Glutamatergic neuron (in vitro differentiated cells): Measurements from ENCODE around the gene NAB2. TPM values are rescaled to one million over a fixed set of nuclear protein-coding genes. Genes with fewer than 3 reads are reported as not detected.

Experiments used
- DNase-seq: peaks from one replicate; pipeline ENCODE4 v3.0.0; 2022
- H3K27ac Mint-ChIP-seq: one replicate; pipeline ENCODE4 v1.8.0; 2020; ENCODE audit warnings: mild to moderate bottlenecking, mixed read lengths, inconsistent platforms; ENCODE audit not compliant: unreplicated experiment
- H3K27me3 Mint-ChIP-seq: one replicate; pipeline ENCODE4 v1.8.0; 2020; ENCODE audit warnings: mild to moderate bottlenecking, moderate library complexity, mixed read lengths, inconsistent platforms; ENCODE audit not compliant: unreplicated experiment
- H3K36me3 Mint-ChIP-seq: one replicate; pipeline ENCODE4 v1.8.0; 2020; ENCODE audit warnings: mild to moderate bottlenecking, mixed read lengths, inconsistent platforms; ENCODE audit not compliant: unreplicated experiment
- H3K4me1 Mint-ChIP-seq: one replicate; pipeline ENCODE4 v1.8.0; 2020; ENCODE audit warnings: mild to moderate bottlenecking, low read depth, mixed read lengths, inconsistent platforms; ENCODE audit not compliant: unreplicated experiment
- H3K4me3 Mint-ChIP-seq: one replicate; pipeline ENCODE4 v1.8.0; 2020; ENCODE audit warnings: mild to moderate bottlenecking, mixed read lengths, inconsistent platforms; ENCODE audit not compliant: unreplicated experiment
- H3K9me3 Mint-ChIP-seq: one replicate; pipeline ENCODE4 v1.8.0; 2020; ENCODE audit warnings: mild to moderate bottlenecking, moderate library complexity, mixed read lengths, inconsistent platforms; ENCODE audit not compliant: unreplicated experiment
- total RNA-seq: library from RNA; stranded (reverse); fragmentation: NEBNext Ultra II Directional; extraction: Animal tissue kit (Norgen Biotek cat#: 25700); gene quantifications from one replicate; pipeline ENCODE4 v1.2.1, GENCODE V29; 2021; ENCODE audit not compliant: unreplicated experiment
- TF ChIP-seq, protein P1 (sequence below): fragments of 200-600 bp; sonication (generic); IDR thresholded peaks from one replicate; pipeline ENCODE4 v1.5.0; 2021; ENCODE audit not compliant: partially characterized antibody, unreplicated experiment

Gene NAB2
- total RNA-seq, 1 donor from 2014 or later: 20.0 TPM

DNA sequence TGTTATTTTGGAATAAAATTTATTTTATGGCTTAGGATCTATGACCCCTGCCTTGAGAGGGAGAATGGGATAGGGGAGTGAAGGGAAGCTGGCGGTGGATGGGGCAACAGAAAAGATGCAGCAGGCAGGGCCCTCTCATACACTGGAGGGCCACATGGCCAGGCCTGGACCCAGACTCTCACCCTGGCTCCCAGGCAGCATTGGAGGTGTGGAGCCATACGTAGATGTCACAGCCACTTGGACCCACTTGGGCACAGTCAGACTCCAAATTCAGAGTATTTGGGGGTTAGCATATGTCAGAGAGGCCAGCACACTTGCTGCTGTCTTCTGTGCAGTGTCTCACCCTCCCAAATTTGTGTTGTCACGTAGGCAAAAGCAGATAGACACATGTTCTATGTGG lies 6.5 kb downstream of the NAB2 start:
- peaks cover 4% of the 10 kb centered on the region for H3K9me3 Mint-ChIP-seq
- H3K36me3 Mint-ChIP-seq: no peaks in the 10 kb centered on the region
- no peak for DNase-seq
- H3K27ac Mint-ChIP-seq: no peak overlapping the region
- peaks cover 24% of the 10 kb centered on the region for H3K4me1 Mint-ChIP-seq
- H3K4me3 Mint-ChIP-seq: no peak overlapping the region
- H3K27me3 Mint-ChIP-seq: peaks cover 11% of the 10 kb centered on the region
- TF ChIP-seq, protein P1, sequence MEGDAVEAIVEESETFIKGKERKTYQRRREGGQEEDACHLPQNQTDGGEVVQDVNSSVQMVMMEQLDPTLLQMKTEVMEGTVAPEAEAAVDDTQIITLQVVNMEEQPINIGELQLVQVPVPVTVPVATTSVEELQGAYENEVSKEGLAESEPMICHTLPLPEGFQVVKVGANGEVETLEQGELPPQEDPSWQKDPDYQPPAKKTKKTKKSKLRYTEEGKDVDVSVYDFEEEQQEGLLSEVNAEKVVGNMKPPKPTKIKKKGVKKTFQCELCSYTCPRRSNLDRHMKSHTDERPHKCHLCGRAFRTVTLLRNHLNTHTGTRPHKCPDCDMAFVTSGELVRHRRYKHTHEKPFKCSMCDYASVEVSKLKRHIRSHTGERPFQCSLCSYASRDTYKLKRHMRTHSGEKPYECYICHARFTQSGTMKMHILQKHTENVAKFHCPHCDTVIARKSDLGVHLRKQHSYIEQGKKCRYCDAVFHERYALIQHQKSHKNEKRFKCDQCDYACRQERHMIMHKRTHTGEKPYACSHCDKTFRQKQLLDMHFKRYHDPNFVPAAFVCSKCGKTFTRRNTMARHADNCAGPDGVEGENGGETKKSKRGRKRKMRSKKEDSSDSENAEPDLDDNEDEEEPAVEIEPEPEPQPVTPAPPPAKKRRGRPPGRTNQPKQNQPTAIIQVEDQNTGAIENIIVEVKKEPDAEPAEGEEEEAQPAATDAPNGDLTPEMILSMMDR: no peak

DNA sequence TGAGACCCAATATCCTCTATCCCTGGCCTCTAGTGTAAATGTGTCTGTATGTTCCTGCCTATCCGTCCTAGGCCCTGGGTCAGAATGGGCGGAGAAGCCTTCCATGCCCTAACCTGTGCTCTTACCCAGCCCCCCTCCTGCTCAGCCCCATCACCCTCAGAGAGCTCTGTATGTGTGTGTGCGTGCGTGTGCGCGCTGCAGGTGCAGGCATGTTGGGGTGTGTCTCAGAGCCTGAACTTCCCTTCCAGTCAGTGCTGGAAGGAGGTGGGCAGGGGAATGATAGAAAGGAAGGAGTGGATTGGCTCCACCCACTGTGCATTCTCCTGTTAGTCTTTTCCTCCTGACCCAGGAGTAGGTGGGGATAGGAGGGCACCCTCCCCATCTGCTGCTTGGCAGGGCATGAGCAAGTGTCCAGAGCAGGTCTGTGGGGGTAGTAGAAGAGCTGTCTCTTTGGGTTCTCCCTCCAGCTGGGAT lies 7.2 kb downstream of the NAB2 start:
- no peak overlapping the region for H3K27ac Mint-ChIP-seq
- H3K27me3 Mint-ChIP-seq: peaks cover 7% of the 10 kb centered on the region
- peaks cover 20% of the 10 kb centered on the region for H3K4me1 Mint-ChIP-seq
- no peak for DNase-seq
- H3K9me3 Mint-ChIP-seq: peaks cover 4% of the 10 kb centered on the region
- H3K36me3 Mint-ChIP-seq: no peaks in the 10 kb centered on the region
- no peak overlapping the region for H3K4me3 Mint-ChIP-seq
- TF ChIP-seq, protein P1: no peak

DNA sequence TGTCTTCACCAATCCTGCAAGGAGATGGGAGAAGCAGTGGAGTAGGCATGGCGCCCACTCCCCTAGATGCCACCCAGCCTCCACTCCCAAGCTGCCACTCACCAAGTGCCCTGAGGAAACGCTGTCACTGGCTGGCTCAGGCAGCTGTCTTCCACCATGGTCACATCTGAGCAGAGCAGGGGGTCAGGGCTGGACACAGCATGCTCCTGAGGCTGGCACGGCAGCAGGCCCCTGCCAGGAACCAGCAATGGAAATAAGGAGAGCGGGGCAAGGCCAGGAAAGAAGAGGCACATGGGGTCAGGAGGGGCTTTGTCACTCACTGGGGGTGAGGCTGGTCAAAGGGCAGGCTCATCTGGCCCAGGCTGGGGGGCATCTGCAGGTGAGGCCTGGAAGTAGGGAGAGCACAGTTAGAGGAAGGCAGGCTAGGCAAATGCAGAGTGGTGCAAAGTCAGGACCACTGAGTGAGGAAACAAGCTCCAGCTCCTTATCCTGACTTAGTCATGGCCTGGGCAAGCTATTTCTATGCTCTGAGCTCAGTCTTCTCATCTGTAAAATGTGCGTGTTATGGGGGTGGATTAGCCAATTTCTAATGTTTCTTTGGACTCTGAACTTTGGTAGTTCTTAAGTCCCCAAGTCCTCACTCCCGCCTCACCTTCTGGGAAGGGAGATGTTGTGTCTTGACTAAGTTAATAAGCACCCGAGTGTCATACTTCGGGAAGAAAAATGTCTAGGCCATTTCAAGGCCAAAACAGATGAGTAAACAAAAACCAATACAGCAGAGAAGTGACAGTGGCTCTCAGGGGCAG lies 8.0 kb downstream of the NAB2 start:
- no peak overlapping the region for H3K27ac Mint-ChIP-seq
- H3K4me3 Mint-ChIP-seq: no peak overlapping the region
- peaks cover 20% of the 10 kb centered on the region for H3K4me1 Mint-ChIP-seq
- TF ChIP-seq, protein P1: no peak
- DNase-seq: no peak
- no peaks in the 10 kb centered on the region for H3K36me3 Mint-ChIP-seq
- peaks cover 2% of the 10 kb centered on the region for H3K9me3 Mint-ChIP-seq
- H3K27me3 Mint-ChIP-seq: peaks cover 6% of the 10 kb centered on the region

DNA sequence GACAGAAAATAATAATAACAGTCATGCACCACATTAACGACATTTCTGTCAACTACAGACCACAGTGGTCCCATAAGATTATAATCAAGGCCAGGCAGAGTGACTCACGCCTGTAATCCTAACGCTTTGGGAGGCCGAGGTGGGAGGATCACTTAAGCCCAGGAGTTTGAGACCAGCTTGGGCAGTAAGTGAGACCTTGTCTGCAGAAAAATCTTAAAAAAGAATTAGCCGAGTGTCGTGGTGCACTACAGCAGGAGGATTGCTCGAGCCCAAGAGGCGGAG lies 8.6 kb downstream of the NAB2 start:
- TF ChIP-seq, protein P1: no peak
- DNase-seq: no peak
- Mint-ChIP-seq H3K4me1 (peaks cover 20% of the 10 kb centered on the region), H3K27ac (no peak overlapping the region), H3K36me3 (no peaks in the 10 kb centered on the region), H3K4me3 (no peak overlapping the region), H3K9me3 (peaks cover 2% of the 10 kb centered on the region), H3K27me3 (peaks cover 6% of the 10 kb centered on the region)

DNA sequence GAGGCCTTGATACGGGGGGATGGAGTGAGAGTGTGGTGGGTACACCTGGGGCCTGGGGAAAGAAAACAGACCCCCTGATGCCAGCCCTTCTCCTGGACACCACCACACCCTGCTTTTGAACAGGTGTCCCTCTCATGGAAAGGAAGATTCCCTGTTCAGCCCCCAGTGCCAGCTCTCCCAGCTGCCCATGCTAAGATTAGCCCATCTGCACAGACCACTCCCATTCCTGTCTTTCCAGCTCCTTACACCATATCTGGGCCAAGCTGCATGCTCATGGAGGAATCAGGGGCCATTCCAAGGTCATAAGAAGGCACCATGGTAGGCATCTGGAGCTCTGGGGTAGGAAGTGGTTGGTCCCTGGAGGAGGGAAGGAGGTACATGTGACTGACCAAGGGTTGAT lies 9.6 kb downstream of the NAB2 start:
- TF ChIP-seq, protein P1: no peak
- Mint-ChIP-seq H3K27ac (no peak overlapping the region), H3K4me3 (no peak overlapping the region), H3K27me3 (peaks cover 3% of the 10 kb centered on the region), H3K9me3 (peaks cover 2% of the 10 kb centered on the region), H3K36me3 (no peaks in the 10 kb centered on the region), H3K4me1 (peaks cover 19% of the 10 kb centered on the region)
- no peak for DNase-seq
